ENCODE data around the gene MATR3.
"Not testable (repeated sequence)": the region's sequence is repeated elsewhere in the genome, so short reads cannot be mapped to it uniquely, and the experiment has no call there.

The MATR3 gene

GRCh38 chr5:139293507-139294373 is at the start of gene MATR3:
Gene MATR3, plus strand, starts transcription at chr5:139293740. Its CDS starts 13,676 bp downstream, at chr5:139307416.
- DNase-seq, result peak; percentile 93

- DNase-seq, result no peak
These were observed 47.8 kb upstream of the MATR3 start for GRCh38 chr5:139245637-139246339.

- no peak for DNase-seq
These were observed 47.1 kb upstream of the MATR3 start for GRCh38 chr5:139246394-139246793.

- DNase-seq, result no peak
These were observed 44.6 kb upstream of the MATR3 start for GRCh38 chr5:139248826-139249453.

- no peak for DNase-seq
These were observed 42.3 kb upstream of the MATR3 start for GRCh38 chr5:139251281-139251687.

GRCh38 chr5:139251695-139252288 is 41.7 kb upstream of the MATR3 start:
- no peak for DNase-seq

- DNase-seq, result no peak
These were observed 40.4 kb upstream of the MATR3 start for GRCh38 chr5:139253115-139253514.

- no peak for DNase-seq
These were observed 36.7 kb upstream of the MATR3 start for GRCh38 chr5:139256820-139257219.

- no peak for DNase-seq
These were observed 31.3 kb upstream of the MATR3 start for GRCh38 chr5:139262059-139262741.

GRCh38 chr5:139262742-139263445 is 30.6 kb upstream of the MATR3 start:
- peak; percentile 90 to 92 for DNase-seq

GRCh38 chr5:139263536-139263935 is 30.0 kb upstream of the MATR3 start:
- no peak for DNase-seq

GRCh38 chr5:139263946-139264345 is 29.6 kb upstream of the MATR3 start:
- no peak for DNase-seq

- DNase-seq, result no peak
These were observed 28.5 kb upstream of the MATR3 start for GRCh38 chr5:139265001-139265400.

GRCh38 chr5:139266236-139266635 is 27.3 kb upstream of the MATR3 start:
- DNase-seq, result no peak

GRCh38 chr5:139267481-139267880 is 26.1 kb upstream of the MATR3 start:
- no peak for DNase-seq

GRCh38 chr5:139268364-139269202 is 25.0 kb upstream of the MATR3 start:
- peak; percentile 42 to 74 for DNase-seq

- DNase-seq, result not testable (repeated sequence)
These were observed 22.8 kb upstream of the MATR3 start for GRCh38 chr5:139270718-139271117.

GRCh38 chr5:139271201-139272027 is 22.1 kb upstream of the MATR3 start:
- no peak for DNase-seq

GRCh38 chr5:139272471-139273321 is 20.8 kb upstream of the MATR3 start:
- DNase-seq, result no peak
